Measurements from ENCODE around the gene IQCB1.

IQCB1 gene

DNA sequence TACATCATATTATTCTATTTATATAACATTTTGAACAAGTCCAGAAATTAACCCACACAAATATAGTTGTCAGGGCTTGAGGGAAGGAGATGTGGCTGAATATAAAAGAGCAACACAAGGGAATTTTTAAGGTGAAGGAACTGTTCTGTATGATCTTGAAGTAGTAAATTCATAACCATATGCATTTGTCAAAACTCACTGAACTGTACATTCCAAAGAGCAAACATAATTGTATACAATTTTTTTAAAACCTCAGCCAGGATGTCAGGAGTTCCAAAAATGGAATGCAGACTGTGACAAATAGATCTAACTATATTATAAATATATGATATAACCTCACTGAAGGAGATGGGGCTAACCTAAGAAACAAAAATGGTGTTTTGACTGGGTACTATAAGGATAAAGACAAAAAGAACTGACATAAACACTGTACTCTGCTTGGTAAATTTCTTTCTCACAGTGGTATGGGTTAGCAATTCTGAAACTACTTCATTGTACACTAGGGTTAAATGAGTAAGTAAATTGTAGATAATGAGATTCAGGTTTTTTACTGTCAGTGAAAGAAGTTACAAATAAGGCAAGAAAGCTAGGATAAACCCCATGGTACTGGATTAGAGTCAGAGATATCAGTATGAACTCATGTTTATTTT, 99.7 kb downstream of the IQCB1 start:
- TF ChIP-seq FOXP2 (optimal IDR thresholded peaks at IDR 0.05; ENCODE audit: borderline replicate concordance, extremely low read depth, extremely low read length, insufficient read depth), result no peak
- TF ChIP-seq SIN3A (IDR thresholded peaks at IDR 0.05; ENCODE audit: borderline replicate concordance, insufficient read depth, low read length), result no peak
- TF ChIP-seq, protein P1, sequence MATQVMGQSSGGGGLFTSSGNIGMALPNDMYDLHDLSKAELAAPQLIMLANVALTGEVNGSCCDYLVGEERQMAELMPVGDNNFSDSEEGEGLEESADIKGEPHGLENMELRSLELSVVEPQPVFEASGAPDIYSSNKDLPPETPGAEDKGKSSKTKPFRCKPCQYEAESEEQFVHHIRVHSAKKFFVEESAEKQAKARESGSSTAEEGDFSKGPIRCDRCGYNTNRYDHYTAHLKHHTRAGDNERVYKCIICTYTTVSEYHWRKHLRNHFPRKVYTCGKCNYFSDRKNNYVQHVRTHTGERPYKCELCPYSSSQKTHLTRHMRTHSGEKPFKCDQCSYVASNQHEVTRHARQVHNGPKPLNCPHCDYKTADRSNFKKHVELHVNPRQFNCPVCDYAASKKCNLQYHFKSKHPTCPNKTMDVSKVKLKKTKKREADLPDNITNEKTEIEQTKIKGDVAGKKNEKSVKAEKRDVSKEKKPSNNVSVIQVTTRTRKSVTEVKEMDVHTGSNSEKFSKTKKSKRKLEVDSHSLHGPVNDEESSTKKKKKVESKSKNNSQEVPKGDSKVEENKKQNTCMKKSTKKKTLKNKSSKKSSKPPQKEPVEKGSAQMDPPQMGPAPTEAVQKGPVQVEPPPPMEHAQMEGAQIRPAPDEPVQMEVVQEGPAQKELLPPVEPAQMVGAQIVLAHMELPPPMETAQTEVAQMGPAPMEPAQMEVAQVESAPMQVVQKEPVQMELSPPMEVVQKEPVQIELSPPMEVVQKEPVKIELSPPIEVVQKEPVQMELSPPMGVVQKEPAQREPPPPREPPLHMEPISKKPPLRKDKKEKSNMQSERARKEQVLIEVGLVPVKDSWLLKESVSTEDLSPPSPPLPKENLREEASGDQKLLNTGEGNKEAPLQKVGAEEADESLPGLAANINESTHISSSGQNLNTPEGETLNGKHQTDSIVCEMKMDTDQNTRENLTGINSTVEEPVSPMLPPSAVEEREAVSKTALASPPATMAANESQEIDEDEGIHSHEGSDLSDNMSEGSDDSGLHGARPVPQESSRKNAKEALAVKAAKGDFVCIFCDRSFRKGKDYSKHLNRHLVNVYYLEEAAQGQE (IDR thresholded peaks at IDR 0.05; ENCODE audit: insufficient read depth in 1 of 2, low read depth in 2 of 2, low read length in 2 of 2), result no peak
- TF ChIP-seq TAF1 (IDR thresholded peaks at IDR 0.05; ENCODE audit: borderline replicate concordance, insufficient read depth, low read length), result no peak
- TF ChIP-seq POLR2AphosphoS5 (IDR thresholded peaks at IDR 0.05; ENCODE audit: low read depth, low read length), result no peak

DNA sequence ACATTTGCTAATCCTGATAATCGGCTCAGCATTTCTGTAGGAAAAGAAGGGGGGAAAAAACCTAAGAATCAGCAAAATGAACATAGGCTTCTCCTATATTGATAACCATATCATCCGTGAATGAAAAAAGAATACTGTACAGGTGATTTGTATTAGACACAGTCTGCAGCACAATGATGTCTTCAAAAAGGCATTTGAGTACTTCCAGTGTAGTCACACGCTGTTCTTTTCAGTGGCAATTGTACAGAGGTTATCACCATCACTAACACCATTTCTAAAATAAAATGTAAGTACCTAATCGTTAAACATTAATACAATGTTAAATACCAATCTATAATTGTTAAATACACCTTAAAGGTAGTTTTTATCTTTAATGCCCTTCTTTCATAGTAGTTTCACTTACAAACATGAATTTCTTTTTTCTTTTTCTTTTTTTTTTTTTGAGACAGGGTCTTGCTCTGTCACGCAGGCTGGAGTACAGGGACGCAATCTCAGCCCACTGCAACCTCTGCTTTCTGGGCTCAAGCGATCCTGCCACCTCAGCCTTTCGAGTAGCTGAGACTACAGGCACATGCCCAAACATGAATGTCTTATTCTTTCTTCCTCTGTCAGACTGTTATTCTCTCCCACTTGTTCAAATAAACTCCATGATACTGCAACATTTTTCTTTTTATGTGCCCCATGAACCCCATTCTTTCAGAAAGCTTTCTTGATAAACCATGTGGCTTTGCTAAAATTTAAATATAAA, 103.7 kb downstream of the IQCB1 start:
- TF ChIP-seq FOXP2 (optimal IDR thresholded peaks at IDR 0.05; ENCODE audit: borderline replicate concordance, extremely low read depth, extremely low read length, insufficient read depth), result no peak
- no peak for TF ChIP-seq TAF1 (IDR thresholded peaks at IDR 0.05; ENCODE audit: borderline replicate concordance, insufficient read depth, low read length)
- no peak for TF ChIP-seq SIN3A (IDR thresholded peaks at IDR 0.05; ENCODE audit: borderline replicate concordance, insufficient read depth, low read length)
- TF ChIP-seq, protein P1 (IDR thresholded peaks at IDR 0.05; ENCODE audit: insufficient read depth in 1 of 2, low read depth in 2 of 2, low read length in 2 of 2), result no peak
- no peak for TF ChIP-seq POLR2AphosphoS5 (IDR thresholded peaks at IDR 0.05; ENCODE audit: low read depth, low read length)

DNA sequence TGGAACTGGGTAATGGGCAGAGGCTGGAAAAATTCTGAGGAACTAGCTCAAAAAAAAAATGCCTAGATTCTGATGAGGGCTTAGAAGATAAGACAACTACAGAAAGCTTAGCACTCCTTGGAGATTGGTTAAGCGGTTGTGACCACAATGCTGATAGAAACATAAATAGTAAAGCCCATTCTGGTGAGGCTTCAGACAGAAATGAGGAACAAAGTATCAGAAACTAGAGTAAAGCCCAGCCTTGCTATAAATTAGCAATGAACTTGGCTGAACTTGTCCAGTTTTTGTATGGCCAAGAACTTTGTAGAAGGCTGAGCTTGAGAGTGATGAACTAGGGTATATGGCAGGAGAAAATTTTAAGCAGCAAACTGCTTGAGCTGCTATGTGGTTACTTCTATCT, 110.7 kb downstream of the IQCB1 start:
- TF ChIP-seq FOXP2 (optimal IDR thresholded peaks at IDR 0.05; ENCODE audit: borderline replicate concordance, extremely low read depth, extremely low read length, insufficient read depth), result no peak
- TF ChIP-seq TAF1 (IDR thresholded peaks at IDR 0.05; ENCODE audit: borderline replicate concordance, insufficient read depth, low read length), result no peak
- no peak for TF ChIP-seq POLR2AphosphoS5 (IDR thresholded peaks at IDR 0.05; ENCODE audit: low read depth, low read length)
- TF ChIP-seq SIN3A (IDR thresholded peaks at IDR 0.05; ENCODE audit: borderline replicate concordance, insufficient read depth, low read length), result no peak

DNA sequence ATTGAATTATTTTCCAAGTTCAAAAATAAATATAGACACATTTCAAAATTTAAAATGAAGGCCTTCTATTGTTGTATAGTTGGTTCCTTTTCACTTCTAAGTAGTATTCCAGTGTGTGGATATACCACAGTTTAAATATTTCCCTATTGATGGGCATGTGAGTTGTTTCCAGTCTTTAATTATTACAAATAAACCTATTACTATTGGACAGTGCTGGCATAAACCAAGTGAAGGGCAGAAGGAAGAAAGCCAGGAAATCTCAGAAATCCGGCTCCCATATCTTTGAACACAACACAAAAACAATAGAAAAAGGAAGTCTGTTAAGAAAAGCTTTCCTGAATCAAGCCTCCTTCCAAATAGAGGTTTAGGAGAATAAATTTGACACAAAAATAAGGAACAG, 111.4 kb downstream of the IQCB1 start:
- TF ChIP-seq TAF1 (IDR thresholded peaks at IDR 0.05; ENCODE audit: borderline replicate concordance, insufficient read depth, low read length), result no peak
- TF ChIP-seq, protein P1 (IDR thresholded peaks at IDR 0.05; ENCODE audit: insufficient read depth in 1 of 2, low read depth in 2 of 2, low read length in 2 of 2), result no peak
- TF ChIP-seq SIN3A (IDR thresholded peaks at IDR 0.05; ENCODE audit: borderline replicate concordance, insufficient read depth, low read length), result no peak
- no peak for TF ChIP-seq FOXP2 (optimal IDR thresholded peaks at IDR 0.05; ENCODE audit: borderline replicate concordance, extremely low read depth, extremely low read length, insufficient read depth)
- no peak for TF ChIP-seq POLR2AphosphoS5 (IDR thresholded peaks at IDR 0.05; ENCODE audit: low read depth, low read length)

DNA sequence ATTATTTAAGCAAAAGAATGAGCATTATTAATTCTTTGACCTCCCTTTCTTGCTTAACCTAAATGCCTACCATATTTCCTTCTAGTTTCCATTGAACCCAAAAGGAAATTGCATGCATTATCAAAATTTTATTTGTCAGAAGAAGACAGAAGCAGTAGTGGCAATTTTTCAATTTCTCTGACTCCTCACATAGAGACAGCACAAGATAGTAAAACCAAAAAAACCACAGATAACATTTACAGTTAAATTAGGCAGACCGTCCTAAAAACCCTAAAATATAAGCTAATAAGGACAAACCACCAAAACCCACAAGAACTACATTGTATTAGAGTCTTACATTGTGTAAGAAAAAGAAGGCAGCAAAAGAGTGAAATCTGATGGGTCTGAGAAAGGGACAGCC, 112.4 kb downstream of the IQCB1 start:
- TF ChIP-seq, protein P1 (IDR thresholded peaks at IDR 0.05; ENCODE audit: insufficient read depth in 1 of 2, low read depth in 2 of 2, low read length in 2 of 2), result no peak
- TF ChIP-seq TAF1 (IDR thresholded peaks at IDR 0.05; ENCODE audit: borderline replicate concordance, insufficient read depth, low read length) (no peak), POLR2AphosphoS5 (IDR thresholded peaks at IDR 0.05; ENCODE audit: low read depth, low read length) (no peak), FOXP2 (optimal IDR thresholded peaks at IDR 0.05; ENCODE audit: borderline replicate concordance, extremely low read depth, extremely low read length, insufficient read depth) (no peak)
